GM12878 (cell line): Measurements from ENCODE around the gene LMX1B. TPM values are rescaled to one million over a fixed set of nuclear protein-coding genes. Genes with fewer than 3 reads are reported as not detected.

Experiments used
- ATAC-seq: fragments of 200-7000 bp; cut with Tn5 transposase; 3 replicates; pipeline ENCODE4 v1.9.1; 2020; ENCODE audit warnings: mild to moderate bottlenecking, moderate library complexity
- BruUV-seq: library from RNA; stranded (reverse); fragments of 400-500 nt; replicated peaks from 2 replicates; lab custom pipeline; 2021; lab: Mats Ljungman, UMichigan
- CTCF ChIA-PET: fragments of 300-600 bp; sonication (Branson Sonifier 250); formaldehyde crosslinking; extraction: SDS; loops from one replicate; lab custom pipeline; 2021; ENCODE audit warnings: inconsistent platforms; lab: Yijun Ruan, JAX
- POLR2A ChIA-PET: fragments of 350-600 bp; formaldehyde crosslinking; extraction: SDS; loops from one replicate; lab custom pipeline; 2021; ENCODE audit warnings: inconsistent platforms; lab: Charles Lee
- RAD21 ChIA-PET: fragments of 300-600 bp; sonication (Branson Sonifier 250); formaldehyde crosslinking; loops from one replicate; lab custom pipeline; 2023; ENCODE audit warnings: antibody characterized with exemption; ENCODE audit not compliant: unreplicated experiment; lab: Charles Lee
- SMC1A ChIA-PET: fragments of 300-600 bp; sonication (Branson Sonifier 250); formaldehyde crosslinking; loops from one replicate; lab custom pipeline; 2023; ENCODE audit not compliant: unreplicated experiment, uncharacterized antibody; lab: Charles Lee
- DNase-seq: peaks from one replicate; pipeline ENCODE4 v3.0.0-alpha.2; 2011; ENCODE audit warnings: low read depth, low spot score
- FAIRE-seq: peaks from 3 replicates; lab custom pipeline; 2011; peaks lifted over from hg19 to GRCh38; lab: Jason Lieb, UNC
- H2AFZ ChIP-seq: 2 replicates; pipeline ENCODE4 v1.6.0; 2011; ENCODE audit warnings: low read depth, low read length, control low read depth; ENCODE audit not compliant: control insufficient read depth
- H3K27ac ChIP-seq: 2 replicates; pipeline ENCODE4 v1.5.1; 2011; ENCODE audit warnings: control low read depth; ENCODE audit not compliant: control insufficient read depth, insufficient read depth
- H3K27me3 ChIP-seq, 2 experiments: replicated peaks in 1 of 2; 2 replicates each; pipeline versions ENCODE4 v1.6.0 to v1.6.1; 2011; ENCODE audit warnings: low read length in 1 of 2; ENCODE audit not compliant: control insufficient read depth in 2 of 2, insufficient read depth in 2 of 2
- H3K36me3 ChIP-seq, 2 experiments: 2 replicates each; pipeline ENCODE4 v1.5.1; 2011; ENCODE audit warnings: low read length in 1 of 2; ENCODE audit not compliant: control insufficient read depth in 2 of 2, insufficient read depth in 2 of 2
- H3K4me1 ChIP-seq: 2 replicates; pipeline ENCODE4 v1.6.1; 2011; ENCODE audit warnings: mild to moderate bottlenecking, low read length, moderate library complexity, mixed read lengths; ENCODE audit not compliant: control insufficient read depth, insufficient read depth
- H3K4me2 ChIP-seq: 2 replicates; pipeline ENCODE4 v1.6.0; 2011; ENCODE audit warnings: control low read depth; ENCODE audit not compliant: control insufficient read depth, insufficient read depth
- H3K4me3 ChIP-seq: fragments of 200-600 bp; sonication (generic); 2 replicates; pipeline ENCODE4 v1.5.1; 2016
- H3K79me2 ChIP-seq: 2 replicates; pipeline ENCODE4 v1.6.0; 2011; ENCODE audit warnings: low read length; ENCODE audit not compliant: control insufficient read depth, insufficient read depth
- H3K9ac ChIP-seq: 2 replicates; pipeline ENCODE4 v1.8.0; 2011; ENCODE audit warnings: low read length, control low read depth, mixed read lengths; ENCODE audit not compliant: control insufficient read depth, insufficient read depth
- H3K9me3 ChIP-seq: replicated peaks from 3 replicates; pipeline ENCODE4 v1.5.1; 2011; ENCODE audit warnings: mild to moderate bottlenecking, low read length; ENCODE audit not compliant: control insufficient read depth, insufficient read depth
- H4K20me1 ChIP-seq: 2 replicates; pipeline ENCODE4 v1.6.0; 2011; ENCODE audit not compliant: control insufficient read depth, insufficient read depth
- CBX3 ChIP-seq: fragments of 200-600 bp; sonication (generic); IDR thresholded peaks from 2 replicates; pipeline ENCODE4 v1.6.1; 2016; ENCODE audit warnings: low read depth, borderline replicate concordance
- CBX5 ChIP-seq: sonication (generic); IDR thresholded peaks from 2 replicates; pipeline ENCODE4 v1.6.1; 2016; ENCODE audit warnings: low read depth, moderate library complexity, mild to moderate bottlenecking, inconsistent platforms
- CREB1 ChIP-seq: IDR thresholded peaks from 2 replicates; pipeline ENCODE4 v1.6.1; 2012; ENCODE audit warnings: low read depth, mild to moderate bottlenecking, inconsistent platforms
- NFXL1 ChIP-seq: fragments of 450-650 bp; IDR thresholded peaks from 2 replicates; pipeline ENCODE4 v1.6.1; 2017; ENCODE audit warnings: antibody characterized with exemption, mild to moderate bottlenecking, borderline replicate concordance
- NFYB ChIP-seq: IDR thresholded peaks from 2 replicates; pipeline ENCODE4 v1.6.1; 2011; ENCODE audit warnings: low read depth, mild to moderate bottlenecking, low read length, improper control_type of control experiment, moderate library complexity; ENCODE audit not compliant: insufficient read depth
- NRF1 ChIP-seq: conservative IDR thresholded peaks from 2 replicates; pipeline ENCODE4 v1.6.1; 2011; ENCODE audit warnings: mild to moderate bottlenecking, low read depth, low read length, improper control_type of control experiment
- RAD21 ChIP-seq: IDR thresholded peaks from 2 replicates; pipeline ENCODE4 v1.6.1; 2011; ENCODE audit warnings: mild to moderate bottlenecking, low read depth, low read length, moderate library complexity; ENCODE audit not compliant: insufficient read depth
- RAD51 ChIP-seq: fragments of 450-650 bp; IDR thresholded peaks from 2 replicates; pipeline ENCODE4 v1.6.1; 2016; ENCODE audit warnings: moderate library complexity, mild to moderate bottlenecking, inconsistent platforms
- RELA ChIP-seq: fragments of 450-650 bp; IDR thresholded peaks from 2 replicates; pipeline ENCODE4 v1.8.0; 2014; ENCODE audit warnings: borderline replicate concordance; ENCODE audit not compliant: partially characterized antibody
- RELB ChIP-seq: fragments of 450-650 bp; IDR thresholded peaks from 2 replicates; pipeline ENCODE4 v1.6.1; 2017; ENCODE audit warnings: low read depth, mild to moderate bottlenecking, moderate library complexity
- SUZ12 ChIP-seq: fragments of 200-600 bp; sonication (generic); IDR thresholded peaks from one replicate; pipeline ENCODE4 v1.6.1; 2018; ENCODE audit warnings: antibody characterized with exemption, mild to moderate bottlenecking; ENCODE audit not compliant: unreplicated experiment
- USF1 ChIP-seq: IDR thresholded peaks from 2 replicates; pipeline ENCODE4 v1.6.1; 2011; ENCODE audit warnings: borderline replicate concordance, low read depth, mild to moderate bottlenecking, moderate library complexity, mixed read lengths, low read length; ENCODE audit not compliant: insufficient read depth; ENCODE audit errors: extremely low read length
- WGBS: methylation state at CpG from one replicate; pipeline ENCODE4 v1.1.6; 2016; ENCODE audit warnings: low lambda C conversion rate; ENCODE audit not compliant: insufficient replicate concordance, insufficient coverage; ENCODE audit errors: missing lambda C conversion rate; 5-methylcytosine and 5-hydroxymethylcytosine counted together
- in situ Hi-C: fragments of 300-500 bp; cut with MboI; formaldehyde crosslinking; loops from 9 replicates; pipeline ENCODE4 v1.14.3; 2018; ENCODE audit warnings: mixed read lengths
- intact Hi-C: fragments of 100-400 bp; cut with micrococcal nuclease; formaldehyde crosslinking; loops from one replicate; pipeline ENCODE4 v1.14.2; 2022; ENCODE audit not compliant: unreplicated experiment
- polyA plus RNA-seq, 11 experiments: library from polyadenylated mRNA; depleted of rRNA in 4 of 11; unstranded in 6 of 11; stranded (reverse) in 5 of 11; fragments of >200 nt; fragmentation: Nextera tagmentation in 4 of 11; fragmentation: Illumina TruSeq in 1 of 11; extraction: Ambion mirVana in 4 of 11; extraction: Trizol in 1 of 11; gene quantifications; 1 replicate in 1 of 11; 2 replicates in 10 of 11; pipeline versions ENCODE4 v1.2.1 to v1.2.3, GENCODE V29; 2011 to 2016; ENCODE audit warnings: inconsistent platforms in 2 of 11, missing spikeins in 2 of 11, low read depth in 1 of 11
- total RNA-seq, 4 experiments: library from RNA; depleted of rRNA in 3 of 4; stranded (reverse); fragments of >200 nt in 3 of 4; fragmentation: Illumina TruSeq in 1 of 4; extraction: Trizol in 1 of 4; gene quantifications; 2 replicates each; pipeline versions ENCODE4 v1.2.1 to v1.2.3, GENCODE V29; 2013 to 2021

The LMX1B gene
- total and polyA plus RNA-seq, 10 of the 15 experiments (the other 5 are each of a cell fraction or from before 2014, with no cell fraction given) = not detected

DNA sequence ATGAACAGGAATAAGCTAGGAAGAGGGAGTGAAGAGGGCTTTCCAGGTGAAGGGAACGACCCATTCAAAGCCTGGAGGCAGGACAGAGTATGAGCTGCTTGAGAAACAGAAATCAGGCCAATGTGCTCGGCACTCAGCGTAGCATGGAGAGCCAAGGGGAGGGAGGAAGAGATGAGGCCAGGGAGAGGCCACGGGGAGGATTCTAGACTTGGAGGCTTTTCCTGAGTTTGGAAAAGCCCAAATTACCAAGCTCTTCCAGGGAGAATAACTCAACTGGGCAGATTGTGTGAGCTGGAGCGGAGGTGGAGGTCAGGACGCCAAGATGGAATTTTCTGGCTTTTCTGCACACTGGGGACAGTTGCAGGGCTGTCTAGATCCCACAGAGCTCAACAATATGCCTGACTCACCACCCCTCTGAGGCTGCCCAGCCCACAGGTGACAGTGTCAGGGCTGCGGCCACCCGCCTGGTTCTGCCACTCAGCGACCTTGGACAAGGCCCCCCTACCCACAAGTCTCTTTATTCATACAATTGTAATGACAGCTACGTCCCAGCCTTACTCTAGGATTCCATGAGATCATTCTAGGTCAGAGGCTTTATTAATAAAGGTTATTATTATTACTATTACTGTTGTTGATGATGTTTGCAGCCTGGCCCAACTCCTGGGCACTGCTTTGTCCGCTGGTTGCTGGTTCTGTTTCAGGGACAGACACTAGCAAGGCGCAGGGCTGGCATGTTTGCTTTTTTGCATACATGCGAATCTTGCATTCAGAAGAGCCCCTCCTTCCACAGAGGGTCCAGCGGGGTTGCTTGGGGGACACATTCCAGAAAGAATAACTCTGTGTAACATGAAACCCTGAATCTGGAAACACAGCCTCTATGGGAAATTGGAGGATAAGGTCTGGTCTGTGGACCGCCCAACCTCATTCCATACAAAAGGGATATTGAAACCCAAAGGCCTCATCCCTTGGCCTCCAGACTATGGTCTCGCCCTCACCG is 9.4 kb upstream of the LMX1B start (continued):
- TF ChIP-seq RELB (no peak), CREB1 (no peak), SUZ12 (no peak), CBX3 (no peak)
- TF ChIP-seq, all 136 proteins: peak for 0

DNA sequence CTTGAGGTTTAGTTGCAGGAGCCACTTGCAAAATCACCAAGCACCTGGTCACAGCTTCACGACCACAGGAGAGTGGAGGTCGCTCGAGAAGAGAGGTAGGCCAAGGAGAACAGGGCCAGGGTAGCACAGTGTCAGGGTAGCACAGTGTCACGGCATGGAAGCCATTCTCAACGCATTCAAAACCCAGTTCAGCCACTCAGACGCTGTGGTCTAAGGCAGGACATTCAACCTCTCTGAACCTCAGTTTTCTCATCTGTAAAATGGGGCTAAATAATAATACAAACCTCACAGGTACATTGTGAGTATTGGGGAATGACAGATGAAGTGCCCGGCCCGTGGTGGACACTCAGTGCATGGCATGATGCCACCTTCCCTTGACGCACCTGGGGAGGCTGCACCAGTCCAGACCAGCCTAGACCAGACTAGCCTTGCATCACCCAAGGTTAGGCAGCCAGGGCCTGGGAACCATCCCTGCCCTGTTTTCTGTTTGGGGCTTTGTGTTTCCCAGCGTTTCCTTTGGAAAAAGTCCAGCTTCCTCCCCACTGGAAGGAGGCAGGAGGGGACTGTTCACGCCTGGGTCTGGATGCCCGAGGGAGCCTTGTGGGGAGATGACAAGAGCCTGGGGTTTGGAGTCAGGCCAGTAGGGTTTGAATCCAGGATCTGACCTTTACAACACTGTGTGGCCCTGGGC is 7.8 kb upstream of the LMX1B start:
- H3K27ac ChIP-seq = no peak overlapping the region
- intact Hi-C loops = no loop called here
- ATAC-seq (no peak), DNase-seq (no peak)
- POLR2A ChIA-PET = no interaction called here
- BruUV-seq = no TSS peak
- no peak for TF ChIP-seq CBX5
- no peak for TF ChIP-seq USF1
- TF ChIP-seq RELA = no peak
- no peak for TF ChIP-seq NFXL1
- no peak for TF ChIP-seq RAD21
- TF ChIP-seq NFYB = no peak
- no peak for TF ChIP-seq RAD51
- no peak for TF ChIP-seq NRF1
- TF ChIP-seq, all 136 proteins: peak for 0
- no peak for FAIRE-seq
- Histone ChIP-seq H2AFZ (no peak overlapping the region), H3K4me2 (no peak overlapping the region), H3K27me3 (peaks cover 2 to 4% of the 10 kb centered on the region in 2 experiments; a peak in 3 of 4 replicates), H3K9ac (no peak overlapping the region), H3K4me1 (no peaks in the 10 kb centered on the region), H3K4me3 (no peak overlapping the region), H4K20me1 (no peaks in the 10 kb centered on the region; the same call in 1 of the 2 replicates), H3K79me2 (no peaks in the 10 kb centered on the region), H3K9me3 (no peaks in the 10 kb centered on the region), H3K36me3 (no peaks in the 10 kb centered on the region)
- in situ Hi-C loops = loop anchor here (5.0 kb wide), 1 partner anchor 176 kb away; no protein-coding TSS in a partner anchor
- WGBS = 11% methylated on average over 12 of the region's 12 CpGs
- CTCF ChIA-PET = no interaction called here
- SMC1A ChIA-PET = no interaction called here
- RAD21 ChIA-PET = no interaction called here
